Activated T-cell treated with anti-CD3 and anti-CD28 coated beads for 48 hours (primary cell): Measurements from ENCODE around the gene OXNAD1.

Source experiments
- DNase-seq: peaks from one replicate; pipeline ENCODE4 v3.0.0-alpha.2; 2020; ENCODE audit warnings: low read depth

The OXNAD1 gene

GRCh38 chr3:16329036-16329825 is 64.2 kb downstream of the OXNAD1 start:
- no peak for DNase-seq

- no peak for DNase-seq
Observed at GRCh38 chr3:16329826-16330129, 64.8 kb downstream of the OXNAD1 start.

GRCh38 chr3:16330351-16330750 is 65.3 kb downstream of the OXNAD1 start:
- no peak for DNase-seq

- DNase-seq: no peak
Observed at GRCh38 chr3:16331319-16331883, 66.4 kb downstream of the OXNAD1 start.

- no peak for DNase-seq
Observed at GRCh38 chr3:16332904-16333426, 68.0 kb downstream of the OXNAD1 start.

- DNase-seq: no peak
Observed at GRCh38 chr3:16334909-16335308, 69.9 kb downstream of the OXNAD1 start.

- DNase-seq: no peak
Observed at GRCh38 chr3:16335333-16335732, 70.3 kb downstream of the OXNAD1 start.

- DNase-seq: no peak
Observed at GRCh38 chr3:16335772-16336645, 71.0 kb downstream of the OXNAD1 start.

GRCh38 chr3:16336825-16337224 is 71.8 kb downstream of the OXNAD1 start:
- no peak for DNase-seq

- DNase-seq: no peak
Observed at GRCh38 chr3:16337856-16338540, 73.0 kb downstream of the OXNAD1 start.

GRCh38 chr3:16338999-16339398 is 74.0 kb downstream of the OXNAD1 start:
- DNase-seq: no peak

GRCh38 chr3:16343101-16343500 is 78.1 kb downstream of the OXNAD1 start:
- no peak for DNase-seq

GRCh38 chr3:16346413-16347081 is 81.5 kb downstream of the OXNAD1 start:
- no peak for DNase-seq

- no peak for DNase-seq
Observed at GRCh38 chr3:16347548-16347947, 82.5 kb downstream of the OXNAD1 start.

GRCh38 chr3:16349986-16350596 is 85.1 kb downstream of the OXNAD1 start:
- no peak for DNase-seq

GRCh38 chr3:16350597-16351318 is 85.7 kb downstream of the OXNAD1 start:
- DNase-seq: no peak

- no peak for DNase-seq
Observed at GRCh38 chr3:16352428-16352827, 87.4 kb downstream of the OXNAD1 start.

- no peak for DNase-seq
Observed at GRCh38 chr3:16354291-16354690, 89.3 kb downstream of the OXNAD1 start.
